Right lobe of liver (tissue), 4 donors: Measurements from ENCODE around the gene PAN3.

Experiments used
- POLR2A ChIP-seq: fragments of 450-650 bp; IDR thresholded peaks from one replicate; pipeline ENCODE4 v1.6.1; 2017; ENCODE audit warnings: antibody characterized with exemption, mild to moderate bottlenecking
- TF ChIP-seq, protein P1 (sequence below), 4 donors: fragments of 200-600 bp in 3 of 4; fragments of 450-650 bp in 1 of 4; IDR thresholded peaks; one replicate each; pipeline versions ENCODE4 v1.5.1 to v1.8.0; 2016 to 2022; ENCODE audit warnings: antibody characterized with exemption in 4 of 4, mild to moderate bottlenecking in 2 of 4
- donor health status: DM: no; HTN: no; CAD: no.
- donor health status: DM: no; HTN: no; CAD: no.
- donor health status: DM: no; HTN: yes; CAD: no.

DNA sequence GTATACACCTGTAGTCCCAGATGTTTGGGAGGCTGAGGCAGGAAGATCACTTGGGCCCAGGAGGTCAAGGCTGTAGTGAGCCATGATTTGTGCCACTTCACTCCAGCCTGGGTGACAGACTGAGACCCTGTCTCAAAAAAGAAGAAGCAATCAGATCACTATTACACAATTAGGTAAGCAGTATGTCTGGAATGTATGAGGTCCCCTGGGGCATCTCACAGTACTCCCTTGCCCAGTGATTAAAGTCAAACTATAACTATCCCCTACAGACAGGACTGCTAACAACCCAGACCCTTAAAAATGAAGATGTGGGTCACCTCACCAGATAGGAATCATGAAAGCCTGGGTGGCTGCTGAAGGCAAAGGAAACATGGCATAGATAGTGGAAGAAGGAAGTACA lies 9.4 kb upstream of the PAN3 start:
- TF ChIP-seq, protein P1, sequence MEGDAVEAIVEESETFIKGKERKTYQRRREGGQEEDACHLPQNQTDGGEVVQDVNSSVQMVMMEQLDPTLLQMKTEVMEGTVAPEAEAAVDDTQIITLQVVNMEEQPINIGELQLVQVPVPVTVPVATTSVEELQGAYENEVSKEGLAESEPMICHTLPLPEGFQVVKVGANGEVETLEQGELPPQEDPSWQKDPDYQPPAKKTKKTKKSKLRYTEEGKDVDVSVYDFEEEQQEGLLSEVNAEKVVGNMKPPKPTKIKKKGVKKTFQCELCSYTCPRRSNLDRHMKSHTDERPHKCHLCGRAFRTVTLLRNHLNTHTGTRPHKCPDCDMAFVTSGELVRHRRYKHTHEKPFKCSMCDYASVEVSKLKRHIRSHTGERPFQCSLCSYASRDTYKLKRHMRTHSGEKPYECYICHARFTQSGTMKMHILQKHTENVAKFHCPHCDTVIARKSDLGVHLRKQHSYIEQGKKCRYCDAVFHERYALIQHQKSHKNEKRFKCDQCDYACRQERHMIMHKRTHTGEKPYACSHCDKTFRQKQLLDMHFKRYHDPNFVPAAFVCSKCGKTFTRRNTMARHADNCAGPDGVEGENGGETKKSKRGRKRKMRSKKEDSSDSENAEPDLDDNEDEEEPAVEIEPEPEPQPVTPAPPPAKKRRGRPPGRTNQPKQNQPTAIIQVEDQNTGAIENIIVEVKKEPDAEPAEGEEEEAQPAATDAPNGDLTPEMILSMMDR (IDR thresholded peaks at IDR 0.05): no peak
- TF ChIP-seq POLR2A: no peak
